Mesothelial cell of epicardium (in vitro differentiated cells): Measurements from ENCODE around the gene FGF8. TPM values are rescaled to one million over a fixed set of nuclear protein-coding genes. Genes with fewer than 3 reads are reported as not detected.

Experiments
- DNase-seq, 2 experiments: peaks; one replicate each; pipeline ENCODE4 v3.0.0; 2021; ENCODE audit warnings: low spot score in 2 of 2; ENCODE audit not compliant: unreplicated experiment in 2 of 2
- H3K27ac Mint-ChIP-seq: 2 replicates; pipeline ENCODE4 v1.8.0; 2021; ENCODE audit warnings: mixed read lengths
- H3K27me3 Mint-ChIP-seq: 2 replicates; pipeline ENCODE4 v1.8.0; 2021; ENCODE audit warnings: low read depth, mixed read lengths
- H3K36me3 Mint-ChIP-seq: 2 replicates; pipeline ENCODE4 v1.8.0; 2021; ENCODE audit warnings: mixed read lengths
- H3K4me1 Mint-ChIP-seq: 2 replicates; pipeline ENCODE4 v1.8.0; 2021; ENCODE audit warnings: mixed read lengths
- H3K4me3 Mint-ChIP-seq: 2 replicates; pipeline ENCODE4 v1.8.0; 2021; ENCODE audit warnings: mild to moderate bottlenecking, moderate library complexity, mixed read lengths
- H3K9me3 Mint-ChIP-seq: 2 replicates; pipeline ENCODE4 v1.8.0; 2021; ENCODE audit warnings: mixed read lengths
- CTCF ChIP-seq: fragments of 200-600 bp; sonication (generic); IDR thresholded peaks from one replicate; pipeline ENCODE4 v1.5.0; 2021; ENCODE audit warnings: antibody characterized with exemption; ENCODE audit not compliant: unreplicated experiment
- total RNA-seq: library from RNA; stranded (reverse); gene quantifications from 3 replicates; pipeline ENCODE4 v1.2.1, GENCODE V29; 2021

FGF8 gene
- total RNA-seq, 1 donor from 2014 or later: not detected

- Mint-ChIP-seq H3K36me3 (no peaks in the 10 kb centered on the region), H3K4me3 (no peak overlapping the region), H3K27me3 (peaks cover 52% of the 10 kb centered on the region), H3K4me1 (no peaks in the 10 kb centered on the region), H3K9me3 (no peaks in the 10 kb centered on the region), H3K27ac (no peak overlapping the region)
- DNase-seq: no peak
- TF ChIP-seq CTCF: no peak
Observed at GRCh38 chr10:101763141-101763846, 12.6 kb downstream of the FGF8 start.

GRCh38 chr10:101762736-101763135 is 13.2 kb downstream of the FGF8 start:
- no peaks in the 10 kb centered on the region for H3K9me3 Mint-ChIP-seq
- no peaks in the 10 kb centered on the region for H3K36me3 Mint-ChIP-seq
- TF ChIP-seq CTCF: no peak
- no peak overlapping the region for H3K27ac Mint-ChIP-seq
- no peak overlapping the region for H3K4me3 Mint-ChIP-seq
- peaks cover 51% of the 10 kb centered on the region for H3K27me3 Mint-ChIP-seq
- no peaks in the 10 kb centered on the region for H3K4me1 Mint-ChIP-seq
- no peak for DNase-seq

GRCh38 chr10:101761226-101761625 is 14.7 kb downstream of the FGF8 start:
- peaks cover 46% of the 10 kb centered on the region for H3K27me3 Mint-ChIP-seq
- H3K9me3 Mint-ChIP-seq: no peaks in the 10 kb centered on the region
- no peak overlapping the region for H3K4me3 Mint-ChIP-seq
- no peak for DNase-seq
- no peak overlapping the region for H3K27ac Mint-ChIP-seq
- H3K4me1 Mint-ChIP-seq: no peaks in the 10 kb centered on the region
- TF ChIP-seq CTCF: no peak
- H3K36me3 Mint-ChIP-seq: no peaks in the 10 kb centered on the region

- no peak for DNase-seq
- Mint-ChIP-seq H3K27ac (no peak overlapping the region), H3K27me3 (peaks cover 44% of the 10 kb centered on the region), H3K4me3 (no peak overlapping the region), H3K4me1 (no peaks in the 10 kb centered on the region), H3K9me3 (no peaks in the 10 kb centered on the region), H3K36me3 (no peaks in the 10 kb centered on the region)
- no peak for TF ChIP-seq CTCF
Observed at GRCh38 chr10:101760510-101760909, 15.4 kb downstream of the FGF8 start.

GRCh38 chr10:101759309-101760247 is 16.3 kb downstream of the FGF8 start:
- Mint-ChIP-seq H3K27me3 (peaks cover 41% of the 10 kb centered on the region), H3K9me3 (no peaks in the 10 kb centered on the region), H3K27ac (no peak overlapping the region), H3K36me3 (no peaks in the 10 kb centered on the region), H3K4me1 (no peaks in the 10 kb centered on the region), H3K4me3 (no peak overlapping the region)
- no peak for TF ChIP-seq CTCF
- DNase-seq: no peak
